ENCODE measurements around the gene TCERG1L.

TCERG1L gene

GRCh38 chr10:131250454-131251145 is 60.9 kb downstream of the TCERG1L start:
- TF ChIP-seq REST (IDR thresholded peaks at IDR 0.05; ENCODE audit: insufficient read depth in 1 of 2, low read depth in 2 of 2, low read length in 2 of 2) (no peak), POLR2AphosphoS5 (IDR thresholded peaks at IDR 0.05; ENCODE audit: low read depth, low read length) (no peak), FOXP2 (optimal IDR thresholded peaks at IDR 0.05; ENCODE audit: borderline replicate concordance, extremely low read depth, extremely low read length, insufficient read depth) (no peak), SIN3A (IDR thresholded peaks at IDR 0.05; ENCODE audit: borderline replicate concordance, insufficient read depth, low read length) (no peak), TAF1 (IDR thresholded peaks at IDR 0.05; ENCODE audit: borderline replicate concordance, insufficient read depth, low read length) (no peak)

GRCh38 chr10:131249955-131250344 is 61.6 kb downstream of the TCERG1L start:
- TF ChIP-seq REST (IDR thresholded peaks at IDR 0.05; ENCODE audit: insufficient read depth in 1 of 2, low read depth in 2 of 2, low read length in 2 of 2) (no peak), POLR2AphosphoS5 (IDR thresholded peaks at IDR 0.05; ENCODE audit: low read depth, low read length) (no peak), SIN3A (IDR thresholded peaks at IDR 0.05; ENCODE audit: borderline replicate concordance, insufficient read depth, low read length) (no peak), TAF1 (IDR thresholded peaks at IDR 0.05; ENCODE audit: borderline replicate concordance, insufficient read depth, low read length) (no peak), FOXP2 (optimal IDR thresholded peaks at IDR 0.05; ENCODE audit: borderline replicate concordance, extremely low read depth, extremely low read length, insufficient read depth) (no peak)

GRCh38 chr10:131249238-131249954 is 62.1 kb downstream of the TCERG1L start:
- no peak for TF ChIP-seq FOXP2 (optimal IDR thresholded peaks at IDR 0.05; ENCODE audit: borderline replicate concordance, extremely low read depth, extremely low read length, insufficient read depth)

- TF ChIP-seq FOXP2 (optimal IDR thresholded peaks at IDR 0.05; ENCODE audit: borderline replicate concordance, extremely low read depth, extremely low read length, insufficient read depth) (no peak), TAF1 (IDR thresholded peaks at IDR 0.05; ENCODE audit: borderline replicate concordance, insufficient read depth, low read length) (no peak)
These were observed 63.0 kb downstream of the TCERG1L start for GRCh38 chr10:131248376-131249165.

GRCh38 chr10:131247873-131248272 is 63.6 kb downstream of the TCERG1L start:
- TF ChIP-seq REST (IDR thresholded peaks at IDR 0.05; ENCODE audit: insufficient read depth in 1 of 2, low read depth in 2 of 2, low read length in 2 of 2) (no peak), POLR2AphosphoS5 (IDR thresholded peaks at IDR 0.05; ENCODE audit: low read depth, low read length) (no peak), FOXP2 (optimal IDR thresholded peaks at IDR 0.05; ENCODE audit: borderline replicate concordance, extremely low read depth, extremely low read length, insufficient read depth) (no peak), TAF1 (IDR thresholded peaks at IDR 0.05; ENCODE audit: borderline replicate concordance, insufficient read depth, low read length) (no peak), SIN3A (IDR thresholded peaks at IDR 0.05; ENCODE audit: borderline replicate concordance, insufficient read depth, low read length) (no peak)
